ENCODE data around the gene CAPNS1. TPM values are rescaled to one million over a fixed set of nuclear protein-coding genes. Genes with fewer than 3 reads are reported as not detected.

Gene CAPNS1
- total and polyA plus RNA-seq, 2 of the 4 experiments (the other 2 are of a cell fraction) = 436 to 988 TPM

DNA sequence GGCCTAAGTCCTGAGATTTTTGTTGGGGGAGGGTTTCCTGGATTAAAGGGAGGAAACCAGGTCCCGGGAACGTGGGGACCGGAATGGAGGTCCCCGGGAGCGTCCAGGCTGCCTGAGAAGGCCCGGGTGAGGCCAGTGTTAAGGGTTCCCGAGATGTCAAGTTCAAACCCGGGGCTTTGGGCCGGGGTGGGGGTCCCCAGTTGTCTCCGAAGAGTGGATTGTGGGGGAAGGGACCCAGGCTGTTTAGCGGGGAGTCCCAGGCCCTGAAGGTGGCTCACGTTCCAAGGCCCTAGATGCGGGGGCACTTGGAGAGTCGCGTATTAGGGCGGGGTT, 12.1 kb downstream of the CAPNS1 start:
- Histone ChIP-seq H3K4me3 (ENCODE audit: insufficient read depth, low read depth, low read length) (0 out of 2 replicates have a peak overlapping the region, but pooled peaks have one; percentile 1), H3K23ac (ENCODE audit: low read depth, low read length) (no peak overlapping the region), H3K4me2 (ENCODE audit: low read depth, low read length) (no peak overlapping the region; the same call in 1 of the 2 replicates), H4K5ac (ENCODE audit: low read depth, low read length) (no peak overlapping the region; the same call in 1 of the 2 replicates), H2AFZ (replicated peaks; ENCODE audit: low read length, poor library complexity) (peak overlapping the region; percentile 51), H3K9me3 (ENCODE audit: control insufficient read depth, insufficient read depth, low read length) (no peaks in the 10 kb centered on the region), H4K20me1 (ENCODE audit: insufficient read depth, low read length) (peaks cover 10% of the 10 kb centered on the region), H3K4ac (ENCODE audit: low read depth, low read length) (no peak overlapping the region), H2AK9ac (replicated peaks; ENCODE audit: low read depth, low read length, poor library complexity) (no peak overlapping the region), H2AK5ac (ENCODE audit: low read depth, low read length) (no peak overlapping the region), H3K18ac (ENCODE audit: low read depth, low read length) (no peak overlapping the region), H2BK20ac (ENCODE audit: low read depth, low read length) (no peak overlapping the region), H4K8ac (ENCODE audit: low read depth in 2 of 2, low read length in 2 of 2) (peak overlapping the region in 1 of 2 experiments; percentile 13; a peak in 1 of 4 replicates), H3K27me3 (ENCODE audit: control insufficient read depth, insufficient read depth, low read length) (no peaks in the 10 kb centered on the region), H3K27ac (ENCODE audit: insufficient read depth, low read length) (no peak overlapping the region), H3K9me1 (ENCODE audit: insufficient read depth, low read length) (no peaks in the 10 kb centered on the region; the same call in 1 of the 2 replicates), H3K4me1 (ENCODE audit: control insufficient read depth, insufficient read depth, low read length) (peaks cover 6% of the 10 kb centered on the region; the same call in 1 of the 2 replicates), H2BK15ac (ENCODE audit: low read depth, low read length) (no peak overlapping the region), H3K56ac (ENCODE audit: extremely low read depth, insufficient read depth, low read length) (no peak overlapping the region), H4K91ac (ENCODE audit: insufficient read depth, low read depth, low read length) (no peak overlapping the region), H3K36me3 (ENCODE audit: control insufficient read depth, insufficient read depth, low read length) (peaks cover 33% of the 10 kb centered on the region), H3K14ac (replicated peaks; ENCODE audit: low read depth, low read length) (no peak overlapping the region), H3K79me1 (ENCODE audit: low read depth in 1 of 2, low read length in 2 of 2) (peaks cover 4 to 32% of the 10 kb centered on the region in 2 experiments; a peak in 2 of 4 replicates), H3K9ac (ENCODE audit: low read depth, low read length) (no peak overlapping the region), H2BK5ac (ENCODE audit: low read depth, low read length, poor library complexity, severe bottlenecking) (no peak overlapping the region), H2BK120ac (ENCODE audit: low read depth, low read length) (no peak overlapping the region)
- no TSS peak for BruUV-seq (replicated peaks)
- intact Hi-C loops (cut with micrococcal nuclease) (no loop called here), dilution Hi-C loops (cut with HindIII; ENCODE audit: low sequenced_read_pairs, unreplicated experiment) (no loop called here), in situ Hi-C loops (cut with MboI; ENCODE audit: low sequenced_read_pairs) (no loop called here)
- no peak for ATAC-seq (ENCODE audit: low read depth)
- ChIA-PET CTCF (no interaction called here), POLR2A (ENCODE audit: unreplicated experiment) (interaction anchor here (0.6 kb wide), 2 partner anchors 257 to 1149 kb away, joined by 3 to 5 read pairs; no protein-coding TSS in a partner anchor)
- no peak for DNase-seq
- TF ChIP-seq, protein P1, sequence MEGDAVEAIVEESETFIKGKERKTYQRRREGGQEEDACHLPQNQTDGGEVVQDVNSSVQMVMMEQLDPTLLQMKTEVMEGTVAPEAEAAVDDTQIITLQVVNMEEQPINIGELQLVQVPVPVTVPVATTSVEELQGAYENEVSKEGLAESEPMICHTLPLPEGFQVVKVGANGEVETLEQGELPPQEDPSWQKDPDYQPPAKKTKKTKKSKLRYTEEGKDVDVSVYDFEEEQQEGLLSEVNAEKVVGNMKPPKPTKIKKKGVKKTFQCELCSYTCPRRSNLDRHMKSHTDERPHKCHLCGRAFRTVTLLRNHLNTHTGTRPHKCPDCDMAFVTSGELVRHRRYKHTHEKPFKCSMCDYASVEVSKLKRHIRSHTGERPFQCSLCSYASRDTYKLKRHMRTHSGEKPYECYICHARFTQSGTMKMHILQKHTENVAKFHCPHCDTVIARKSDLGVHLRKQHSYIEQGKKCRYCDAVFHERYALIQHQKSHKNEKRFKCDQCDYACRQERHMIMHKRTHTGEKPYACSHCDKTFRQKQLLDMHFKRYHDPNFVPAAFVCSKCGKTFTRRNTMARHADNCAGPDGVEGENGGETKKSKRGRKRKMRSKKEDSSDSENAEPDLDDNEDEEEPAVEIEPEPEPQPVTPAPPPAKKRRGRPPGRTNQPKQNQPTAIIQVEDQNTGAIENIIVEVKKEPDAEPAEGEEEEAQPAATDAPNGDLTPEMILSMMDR (conservative IDR thresholded peaks at IDR 0.05; ENCODE audit: low read depth, low read length) = no peak
- TF ChIP-seq FOS (IDR thresholded peaks at IDR 0.05; ENCODE audit: low read depth, low read length) = no peak
- TF ChIP-seq CEBPB (IDR thresholded peaks at IDR 0.05; ENCODE audit: low read depth, low read length) = no peak
- no peak for TF ChIP-seq SMC3 (IDR thresholded peaks at IDR 0.05; ENCODE audit: low read depth, low read length)
- no peak for TF ChIP-seq USF2 (IDR thresholded peaks at IDR 0.05; ENCODE audit: low read depth, low read length)
- no peak for TF ChIP-seq POLR2A (IDR thresholded peaks at IDR 0.05; ENCODE audit: low read depth, low read length)
- no peak for TF ChIP-seq ELK1 (IDR thresholded peaks at IDR 0.05; ENCODE audit: borderline replicate concordance, low read depth, low read length)
- no peak for TF ChIP-seq BHLHE40 (IDR thresholded peaks at IDR 0.05; ENCODE audit: low read depth, low read length)
- WGBS, 2 experiments (ENCODE audit: extremely low coverage in 2 of 2, insufficient read length in 1 of 2) = 26% methylated on average over 6 of the region's 16 CpGs; no CpG with 5 or more reads in 1 of the 2 experiments
